HepG2 (cell line): Measurements from ENCODE around the gene NXT1.

ENCODE experiments used
- FOXA1 ChIP-seq, 2 experiments: fragments of 450-650 bp in 1 of 2; sonication (generic) in 1 of 2; formaldehyde crosslinking in 1 of 2; IDR thresholded peaks; 2 replicates each; pipeline versions ENCODE4 v1.4.0 to v1.6.1; 2016 to 2020; ENCODE audit warnings: missing genetic modification reagents in 1 of 2
- JUN ChIP-seq: sonication (generic); formaldehyde crosslinking; IDR thresholded peaks from 2 replicates; pipeline ENCODE4 v1.4.0; 2020; ENCODE audit warnings: mild to moderate bottlenecking, missing genetic modification reagents
- MED1 ChIP-seq: sonication (generic); formaldehyde crosslinking; IDR thresholded peaks from 2 replicates; pipeline ENCODE4 v1.4.0; 2020; ENCODE audit warnings: missing genetic modification reagents
- POLR2A ChIP-seq, 2 experiments: IDR thresholded peaks; 2 replicates each; pipeline ENCODE4 v1.6.1; 2011; ENCODE audit warnings: low read depth in 2 of 2, low read length in 2 of 2, mild to moderate bottlenecking in 1 of 2, moderate library complexity in 1 of 2; ENCODE audit not compliant: insufficient read depth in 1 of 2
- TAF1 ChIP-seq: sonication (generic); formaldehyde crosslinking; IDR thresholded peaks from 2 replicates; pipeline ENCODE4 v1.4.0; 2020; ENCODE audit warnings: missing genetic modification reagents
- YY1 ChIP-seq: IDR thresholded peaks from 2 replicates; pipeline ENCODE4 v1.6.1; 2011; ENCODE audit warnings: low read length, low read depth, moderate library complexity, mild to moderate bottlenecking; ENCODE audit not compliant: insufficient read depth, insufficient replicate concordance
- ZNF263 ChIP-seq: sonication (generic); formaldehyde crosslinking; IDR thresholded peaks from 2 replicates; pipeline ENCODE4 v1.4.0; 2020; ENCODE audit warnings: missing genetic modification reagents
- TF ChIP-seq, protein P1 (sequence below): IDR thresholded peaks from 2 replicates; pipeline ENCODE4 v1.6.1; 2016; ENCODE audit warnings: missing compliant biosample characterization, missing genetic modification reagents, borderline replicate concordance
- TF ChIP-seq, protein P2 (sequence below): sonication (generic); formaldehyde crosslinking; IDR thresholded peaks from 2 replicates; pipeline ENCODE4 v1.5.0; 2020; ENCODE audit warnings: mild to moderate bottlenecking, missing genetic modification reagents, moderate library complexity
- TF ChIP-seq, protein P3 (sequence below): sonication (generic); formaldehyde crosslinking; IDR thresholded peaks from 2 replicates; pipeline ENCODE4 v1.4.0; 2020; ENCODE audit warnings: missing genetic modification reagents, borderline replicate concordance
- TF ChIP-seq, protein P4 (sequence below), 2 experiments: sonication (generic) in 1 of 2; formaldehyde crosslinking in 1 of 2; IDR thresholded peaks; 2 replicates each; pipeline versions ENCODE4 v1.5.1 to v1.6.1; 2011 to 2020; ENCODE audit warnings: borderline replicate concordance in 1 of 2, low read depth in 1 of 2, low read length in 1 of 2, mild to moderate bottlenecking in 1 of 2, missing genetic modification reagents in 1 of 2, moderate library complexity in 1 of 2
- TF ChIP-seq, protein P5 (sequence below): fragments of 450-650 bp; IDR thresholded peaks from 2 replicates; pipeline ENCODE4 v1.6.1; 2017; ENCODE audit warnings: mild to moderate bottlenecking

DNA sequence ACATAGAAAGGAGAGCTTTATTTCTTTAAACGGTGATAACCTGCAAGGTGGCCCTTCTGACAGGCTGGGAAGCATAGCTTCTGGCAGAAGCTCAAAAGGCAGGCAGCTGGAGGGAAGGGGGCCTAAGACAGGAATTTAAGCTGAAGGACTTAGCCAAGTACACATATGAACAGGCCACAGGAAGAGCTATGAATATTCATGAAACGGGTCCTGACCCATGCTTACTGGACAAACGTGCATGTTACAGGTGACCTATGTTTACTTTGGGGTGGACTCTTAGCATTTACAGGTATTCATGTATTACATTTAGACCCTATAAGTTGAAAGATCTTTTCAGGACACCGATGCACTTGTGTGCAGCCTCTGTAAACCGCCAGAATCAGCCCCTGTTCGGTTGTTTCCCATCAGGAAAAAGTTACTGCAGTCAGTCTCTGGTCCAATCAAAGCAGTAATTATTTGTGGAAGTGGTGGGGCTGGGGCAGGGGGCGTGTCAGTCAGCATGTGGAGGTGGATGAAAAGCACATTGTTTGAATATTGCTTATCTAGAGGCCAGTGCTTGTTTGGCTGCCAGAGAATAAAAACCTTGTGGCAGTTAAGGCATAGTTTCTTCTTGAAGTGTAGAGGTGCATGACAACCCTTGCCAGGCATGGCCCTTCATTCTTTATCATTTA is 8.5 kb downstream of the NXT1 start:
- TF ChIP-seq TAF1 (CRISPR knock-in tag) = no peak
- TF ChIP-seq, protein P1, sequence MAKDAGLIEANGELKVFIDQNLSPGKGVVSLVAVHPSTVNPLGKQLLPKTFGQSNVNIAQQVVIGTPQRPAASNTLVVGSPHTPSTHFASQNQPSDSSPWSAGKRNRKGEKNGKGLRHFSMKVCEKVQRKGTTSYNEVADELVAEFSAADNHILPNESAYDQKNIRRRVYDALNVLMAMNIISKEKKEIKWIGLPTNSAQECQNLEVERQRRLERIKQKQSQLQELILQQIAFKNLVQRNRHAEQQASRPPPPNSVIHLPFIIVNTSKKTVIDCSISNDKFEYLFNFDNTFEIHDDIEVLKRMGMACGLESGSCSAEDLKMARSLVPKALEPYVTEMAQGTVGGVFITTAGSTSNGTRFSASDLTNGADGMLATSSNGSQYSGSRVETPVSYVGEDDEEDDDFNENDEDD = no peak
- TF ChIP-seq, protein P2, sequence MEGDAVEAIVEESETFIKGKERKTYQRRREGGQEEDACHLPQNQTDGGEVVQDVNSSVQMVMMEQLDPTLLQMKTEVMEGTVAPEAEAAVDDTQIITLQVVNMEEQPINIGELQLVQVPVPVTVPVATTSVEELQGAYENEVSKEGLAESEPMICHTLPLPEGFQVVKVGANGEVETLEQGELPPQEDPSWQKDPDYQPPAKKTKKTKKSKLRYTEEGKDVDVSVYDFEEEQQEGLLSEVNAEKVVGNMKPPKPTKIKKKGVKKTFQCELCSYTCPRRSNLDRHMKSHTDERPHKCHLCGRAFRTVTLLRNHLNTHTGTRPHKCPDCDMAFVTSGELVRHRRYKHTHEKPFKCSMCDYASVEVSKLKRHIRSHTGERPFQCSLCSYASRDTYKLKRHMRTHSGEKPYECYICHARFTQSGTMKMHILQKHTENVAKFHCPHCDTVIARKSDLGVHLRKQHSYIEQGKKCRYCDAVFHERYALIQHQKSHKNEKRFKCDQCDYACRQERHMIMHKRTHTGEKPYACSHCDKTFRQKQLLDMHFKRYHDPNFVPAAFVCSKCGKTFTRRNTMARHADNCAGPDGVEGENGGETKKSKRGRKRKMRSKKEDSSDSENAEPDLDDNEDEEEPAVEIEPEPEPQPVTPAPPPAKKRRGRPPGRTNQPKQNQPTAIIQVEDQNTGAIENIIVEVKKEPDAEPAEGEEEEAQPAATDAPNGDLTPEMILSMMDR (CRISPR knock-in tag) = no peak
- peak in 1 of 2 experiments; percentile 31; a peak in 1 of 4 replicates for TF ChIP-seq POLR2A (IDR thresholded peaks at IDR 0.05; ENCODE audit: insufficient read depth in 1 of 2, low read depth in 2 of 2, low read length in 2 of 2)
- TF ChIP-seq, protein P3, sequence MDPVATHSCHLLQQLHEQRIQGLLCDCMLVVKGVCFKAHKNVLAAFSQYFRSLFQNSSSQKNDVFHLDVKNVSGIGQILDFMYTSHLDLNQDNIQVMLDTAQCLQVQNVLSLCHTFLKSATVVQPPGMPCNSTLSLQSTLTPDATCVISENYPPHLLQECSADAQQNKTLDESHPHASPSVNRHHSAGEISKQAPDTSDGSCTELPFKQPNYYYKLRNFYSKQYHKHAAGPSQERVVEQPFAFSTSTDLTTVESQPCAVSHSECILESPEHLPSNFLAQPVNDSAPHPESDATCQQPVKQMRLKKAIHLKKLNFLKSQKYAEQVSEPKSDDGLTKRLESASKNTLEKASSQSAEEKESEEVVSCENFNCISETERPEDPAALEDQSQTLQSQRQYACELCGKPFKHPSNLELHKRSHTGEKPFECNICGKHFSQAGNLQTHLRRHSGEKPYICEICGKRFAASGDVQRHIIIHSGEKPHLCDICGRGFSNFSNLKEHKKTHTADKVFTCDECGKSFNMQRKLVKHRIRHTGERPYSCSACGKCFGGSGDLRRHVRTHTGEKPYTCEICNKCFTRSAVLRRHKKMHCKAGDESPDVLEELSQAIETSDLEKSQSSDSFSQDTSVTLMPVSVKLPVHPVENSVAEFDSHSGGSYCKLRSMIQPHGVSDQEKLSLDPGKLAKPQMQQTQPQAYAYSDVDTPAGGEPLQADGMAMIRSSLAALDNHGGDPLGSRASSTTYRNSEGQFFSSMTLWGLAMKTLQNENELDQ = no peak
- no peak for TF ChIP-seq JUN
- no peak for TF ChIP-seq FOXA1 (IDR thresholded peaks at IDR 0.05)
- peak; percentile 81 for TF ChIP-seq FOXA1 (CRISPR knock-in tag; IDR thresholded peaks at IDR 0.05)
- no peak for TF ChIP-seq ZNF263 (CRISPR knock-in tag)
- TF ChIP-seq, protein P4, sequence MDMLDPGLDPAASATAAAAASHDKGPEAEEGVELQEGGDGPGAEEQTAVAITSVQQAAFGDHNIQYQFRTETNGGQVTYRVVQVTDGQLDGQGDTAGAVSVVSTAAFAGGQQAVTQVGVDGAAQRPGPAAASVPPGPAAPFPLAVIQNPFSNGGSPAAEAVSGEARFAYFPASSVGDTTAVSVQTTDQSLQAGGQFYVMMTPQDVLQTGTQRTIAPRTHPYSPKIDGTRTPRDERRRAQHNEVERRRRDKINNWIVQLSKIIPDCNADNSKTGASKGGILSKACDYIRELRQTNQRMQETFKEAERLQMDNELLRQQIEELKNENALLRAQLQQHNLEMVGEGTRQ (IDR thresholded peaks at IDR 0.05; ENCODE audit: low read depth, low read length) = no peak
- TF ChIP-seq, protein P4 (CRISPR knock-in tag; IDR thresholded peaks at IDR 0.05; ENCODE audit: borderline replicate concordance) = no peak
- TF ChIP-seq, protein P5, sequence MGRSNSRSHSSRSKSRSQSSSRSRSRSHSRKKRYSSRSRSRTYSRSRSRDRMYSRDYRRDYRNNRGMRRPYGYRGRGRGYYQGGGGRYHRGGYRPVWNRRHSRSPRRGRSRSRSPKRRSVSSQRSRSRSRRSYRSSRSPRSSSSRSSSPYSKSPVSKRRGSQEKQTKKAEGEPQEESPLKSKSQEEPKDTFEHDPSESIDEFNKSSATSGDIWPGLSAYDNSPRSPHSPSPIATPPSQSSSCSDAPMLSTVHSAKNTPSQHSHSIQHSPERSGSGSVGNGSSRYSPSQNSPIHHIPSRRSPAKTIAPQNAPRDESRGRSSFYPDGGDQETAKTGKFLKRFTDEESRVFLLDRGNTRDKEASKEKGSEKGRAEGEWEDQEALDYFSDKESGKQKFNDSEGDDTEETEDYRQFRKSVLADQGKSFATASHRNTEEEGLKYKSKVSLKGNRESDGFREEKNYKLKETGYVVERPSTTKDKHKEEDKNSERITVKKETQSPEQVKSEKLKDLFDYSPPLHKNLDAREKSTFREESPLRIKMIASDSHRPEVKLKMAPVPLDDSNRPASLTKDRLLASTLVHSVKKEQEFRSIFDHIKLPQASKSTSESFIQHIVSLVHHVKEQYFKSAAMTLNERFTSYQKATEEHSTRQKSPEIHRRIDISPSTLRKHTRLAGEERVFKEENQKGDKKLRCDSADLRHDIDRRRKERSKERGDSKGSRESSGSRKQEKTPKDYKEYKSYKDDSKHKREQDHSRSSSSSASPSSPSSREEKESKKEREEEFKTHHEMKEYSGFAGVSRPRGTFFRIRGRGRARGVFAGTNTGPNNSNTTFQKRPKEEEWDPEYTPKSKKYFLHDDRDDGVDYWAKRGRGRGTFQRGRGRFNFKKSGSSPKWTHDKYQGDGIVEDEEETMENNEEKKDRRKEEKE = no peak
- TF ChIP-seq MED1 (CRISPR knock-in tag) = no peak
- no peak for TF ChIP-seq YY1
